ENCODE data around the gene POLR1D.
"Not testable (repeated sequence)": the region's sequence is repeated elsewhere in the genome, so short reads cannot be mapped to it uniquely, and the experiment has no call there.

Gene POLR1D

DNA sequence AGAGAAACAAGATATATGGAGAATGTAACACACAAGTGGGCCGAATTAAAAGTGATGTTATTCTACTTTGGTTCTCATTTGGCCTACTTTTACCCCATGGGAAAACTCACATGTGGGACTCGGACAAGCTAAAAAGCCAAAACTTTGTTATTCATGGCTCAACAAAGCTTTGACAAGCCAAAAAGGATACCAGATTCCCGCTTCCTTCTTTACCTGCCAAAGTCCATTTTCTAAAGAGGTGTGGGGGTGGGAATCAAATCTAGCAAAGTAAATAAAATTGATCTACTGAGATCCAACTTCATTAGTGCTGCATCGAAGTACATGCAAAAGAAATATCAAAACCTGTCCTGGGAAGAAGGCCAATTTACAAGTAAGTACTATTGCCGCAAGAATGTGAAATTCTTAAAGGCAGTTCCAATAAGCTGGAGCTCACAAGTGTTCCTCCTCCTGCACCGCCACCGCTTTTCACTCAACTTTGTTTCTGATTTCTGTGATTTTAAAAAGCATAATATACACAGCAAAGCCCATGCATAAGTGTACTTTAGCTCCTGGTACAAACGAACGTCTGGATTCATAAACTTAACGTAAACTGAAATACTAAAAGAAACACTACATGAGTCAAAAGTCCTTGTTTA is 2.5 kb upstream of the POLR1D start:
- DNase-seq: no peak

DNA sequence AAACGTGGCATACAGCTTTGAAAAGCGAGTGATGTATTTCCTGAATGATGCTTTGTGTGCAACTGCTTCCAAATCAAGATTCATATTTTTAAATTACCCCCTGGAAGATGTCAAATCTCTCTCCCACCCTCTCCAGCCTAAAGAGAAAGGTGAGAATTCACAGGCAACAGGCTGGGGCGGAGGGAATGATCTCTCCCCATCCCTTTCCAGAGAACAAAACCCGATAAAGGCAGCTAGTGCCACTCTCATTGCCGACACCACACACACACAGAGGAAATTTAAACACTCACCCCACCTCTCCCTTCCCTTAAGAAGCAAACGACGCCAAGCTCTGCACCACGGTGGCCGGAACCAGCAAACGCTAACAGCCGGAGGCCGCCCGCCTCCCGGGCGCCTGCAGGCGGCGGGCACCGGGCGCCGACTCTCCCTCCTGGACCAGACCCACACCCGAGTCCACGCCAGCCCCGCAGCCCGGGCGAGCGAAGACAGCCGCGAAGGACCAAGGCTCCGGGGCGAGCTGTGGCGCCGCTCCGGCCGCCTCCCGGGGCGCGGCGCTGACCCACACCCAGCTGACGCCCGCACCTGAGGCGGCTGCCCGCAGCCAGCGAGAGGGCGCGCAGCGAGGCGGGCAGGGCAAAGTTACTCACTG is 1.8 kb upstream of the POLR1D start:
- peak in 4 of 5 experiments; percentile 13 to 67 (median 26) for DNase-seq

DNA sequence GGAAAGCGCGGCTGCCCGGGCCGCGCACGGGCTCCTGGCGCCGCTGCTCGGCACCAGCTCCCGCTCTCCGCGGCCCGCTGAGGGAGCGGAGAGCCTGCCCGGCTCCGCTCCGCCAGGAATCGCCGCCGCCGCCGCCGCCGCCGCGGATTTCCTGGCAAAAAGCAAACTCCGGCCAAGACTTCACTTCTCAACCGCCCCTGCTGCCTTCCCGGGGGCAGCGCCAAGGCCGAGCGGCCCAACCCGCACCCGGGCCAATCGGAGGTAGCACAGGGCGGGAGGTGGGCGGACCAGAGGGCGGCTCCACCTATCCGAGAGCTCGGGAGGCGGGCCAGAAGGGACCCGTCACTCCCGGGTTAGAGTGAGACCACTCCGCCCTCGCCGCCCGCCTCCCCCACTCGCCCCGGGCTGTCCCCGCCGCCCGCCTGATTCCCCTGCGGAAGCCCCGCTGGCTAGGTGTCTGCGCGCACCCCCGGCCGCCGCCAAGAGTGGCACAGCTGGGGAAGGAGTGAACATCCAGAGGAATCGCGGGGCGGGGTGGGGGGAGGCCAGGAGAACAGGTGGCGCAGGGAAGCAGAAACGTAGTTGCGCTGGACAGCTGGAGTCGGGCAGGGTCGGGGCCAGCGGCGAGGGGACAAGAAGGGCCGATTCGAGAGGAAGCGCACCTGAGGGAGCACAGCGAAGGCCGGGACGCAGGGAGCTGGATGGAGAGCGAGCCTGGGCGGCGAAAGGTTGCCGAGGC is 1.1 kb upstream of the POLR1D start, which contains the start of gene LNX2:
Gene LNX2, minus strand, starts transcription at position 153 of the 739 bp plus-strand sequence. CDS start 38,826 bp downstream, outside the sequence.
- DNase-seq: peak; percentile 91 to 97 (median 95)

DNA sequence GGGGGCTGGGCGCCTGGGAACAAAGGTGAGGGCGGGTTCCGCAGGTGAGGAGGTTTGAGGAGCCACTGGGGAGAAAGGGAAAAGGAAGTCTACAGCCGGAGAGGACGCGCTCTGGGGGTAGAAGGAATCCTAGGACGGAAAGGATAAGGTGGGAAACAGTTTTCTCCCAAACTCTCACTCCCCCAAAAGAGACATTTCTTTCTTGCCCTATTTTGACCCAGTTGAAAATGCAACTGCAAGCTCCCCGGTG is 651 bp upstream of the POLR1D start:
- no peak for DNase-seq

DNA sequence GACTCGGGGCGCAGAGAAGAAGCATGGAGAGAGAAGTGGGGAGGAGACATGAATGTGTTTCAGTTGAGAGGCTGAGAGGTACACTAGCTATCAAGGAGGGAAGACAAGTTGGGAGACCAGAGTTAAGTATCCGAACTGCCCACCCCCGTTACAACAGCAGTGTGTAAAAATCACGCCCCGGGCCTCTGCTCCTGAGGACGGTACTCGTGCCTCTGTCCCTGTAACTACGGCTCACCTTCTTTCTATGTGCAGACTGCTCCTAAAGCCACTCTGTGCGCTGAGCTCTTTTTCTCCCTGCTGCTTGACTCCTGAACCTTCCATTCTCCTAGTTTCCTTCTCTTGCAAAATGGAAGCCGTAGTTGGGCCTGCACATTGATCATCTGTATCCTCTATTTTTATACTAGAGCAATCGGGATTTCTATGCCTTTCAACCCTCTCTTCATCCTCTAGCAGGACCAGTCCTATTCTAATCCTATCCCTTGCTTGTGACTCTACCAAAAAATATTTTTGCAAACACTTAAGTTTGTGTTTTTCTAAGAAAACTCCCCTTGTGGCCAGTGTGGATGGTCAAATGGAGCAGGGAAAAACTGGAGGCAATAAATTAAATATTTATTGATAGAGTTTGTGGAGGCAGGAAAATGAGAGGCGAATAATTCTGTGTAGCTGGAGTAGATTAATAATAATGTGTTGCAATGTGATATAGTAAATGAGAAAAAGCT is 569 bp downstream of the POLR1D start:
- DNase-seq: peak in 2 of 5 experiments; percentile 1 to 41

DNA sequence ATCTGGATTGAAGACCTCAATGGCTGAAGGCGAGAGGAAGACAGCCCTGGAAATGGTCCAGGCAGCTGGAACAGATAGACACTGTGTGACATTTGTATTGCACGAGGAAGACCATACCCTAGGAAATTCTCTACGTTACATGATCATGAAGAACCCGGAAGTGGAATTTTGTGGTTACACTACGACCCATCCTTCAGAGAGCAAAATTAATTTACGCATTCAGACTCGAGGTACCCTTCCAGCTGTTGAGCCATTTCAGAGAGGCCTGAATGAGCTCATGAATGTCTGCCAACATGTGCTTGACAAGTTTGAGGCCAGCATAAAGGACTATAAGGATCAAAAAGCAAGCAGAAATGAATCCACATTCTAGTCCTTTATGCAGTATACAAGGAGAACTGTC is 1.2 kb downstream of the POLR1D start:
- DNase-seq: no peak

DNA sequence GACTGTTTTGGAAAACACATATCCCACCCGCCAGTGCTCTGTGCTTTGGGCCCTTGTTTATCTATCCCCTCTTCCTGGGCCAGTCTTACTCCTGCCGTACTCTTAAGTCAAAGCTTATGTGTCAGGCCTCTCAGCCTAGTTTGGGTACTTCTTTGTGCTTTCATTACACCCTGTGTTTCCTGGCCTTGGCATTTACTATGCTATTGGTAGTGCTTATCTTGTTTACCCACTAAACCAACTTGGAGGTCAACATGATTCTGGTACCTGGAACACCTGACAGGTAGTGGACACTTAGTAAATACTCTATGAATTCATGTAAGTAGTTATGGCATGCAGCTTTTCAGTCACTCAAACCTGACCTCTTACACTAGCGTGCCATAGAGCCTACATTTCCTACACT is 2.4 kb downstream of the POLR1D start:
- DNase-seq: no peak

DNA sequence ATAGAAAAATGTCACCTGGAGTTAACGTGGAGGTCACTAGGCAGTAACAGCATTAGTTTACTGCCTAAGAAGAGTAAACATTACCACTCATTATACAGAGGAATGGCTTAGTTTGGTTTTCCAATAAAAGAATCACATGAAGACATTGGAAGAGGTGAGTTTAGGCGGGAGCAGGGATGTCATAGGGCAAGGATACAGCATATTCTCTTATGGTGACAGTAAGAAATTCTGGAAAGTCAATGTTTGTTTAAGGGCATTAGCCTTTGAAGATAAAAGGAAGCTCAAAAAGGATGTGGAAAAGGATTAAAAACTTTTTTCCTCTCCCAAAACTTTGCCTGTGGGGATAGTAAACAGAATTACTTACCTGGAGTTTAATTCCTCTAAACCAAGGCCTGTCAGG is 4.1 kb downstream of the POLR1D start:
- no peak for DNase-seq

DNA sequence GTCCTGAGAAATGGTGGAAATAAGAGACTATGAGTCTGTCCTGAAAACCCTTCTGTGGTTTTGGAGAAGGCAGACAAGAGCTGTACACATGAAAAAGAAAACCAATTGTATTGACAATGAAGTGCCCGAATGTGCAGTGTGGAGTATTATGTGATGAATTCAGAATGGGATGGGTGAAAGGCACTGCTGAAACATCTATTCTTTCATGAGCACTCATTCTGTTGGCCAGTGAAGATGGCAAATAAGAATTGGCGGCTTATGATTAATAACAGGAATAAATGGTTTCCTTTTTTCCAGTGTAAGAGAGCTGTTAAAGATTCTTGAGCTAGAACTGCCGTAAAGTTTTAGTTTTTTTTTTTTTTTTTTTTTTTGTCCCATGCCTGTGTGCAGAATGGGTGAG is 5.7 kb downstream of the POLR1D start:
- DNase-seq: peak in 1 of 5 experiments; percentile 27

DNA sequence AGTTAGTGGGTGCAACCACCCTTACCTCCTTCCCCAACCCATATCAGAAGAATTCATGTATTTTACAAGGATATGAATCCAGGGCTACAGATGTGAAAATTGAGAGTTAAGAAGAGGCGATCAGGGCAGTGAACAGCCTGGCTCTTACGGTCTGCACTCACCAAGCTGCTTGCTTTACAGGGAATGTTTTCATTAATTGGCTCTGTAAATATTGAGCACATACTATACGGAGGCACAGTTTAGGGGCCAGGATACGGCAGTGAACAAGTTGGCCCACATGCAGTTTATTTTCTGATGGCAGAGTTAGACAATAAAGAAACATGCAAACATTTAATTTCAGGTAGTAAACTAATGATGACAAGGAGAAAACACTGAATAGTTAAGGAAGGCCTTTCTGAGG is 6.4 kb downstream of the POLR1D start:
- DNase-seq: no peak

DNA sequence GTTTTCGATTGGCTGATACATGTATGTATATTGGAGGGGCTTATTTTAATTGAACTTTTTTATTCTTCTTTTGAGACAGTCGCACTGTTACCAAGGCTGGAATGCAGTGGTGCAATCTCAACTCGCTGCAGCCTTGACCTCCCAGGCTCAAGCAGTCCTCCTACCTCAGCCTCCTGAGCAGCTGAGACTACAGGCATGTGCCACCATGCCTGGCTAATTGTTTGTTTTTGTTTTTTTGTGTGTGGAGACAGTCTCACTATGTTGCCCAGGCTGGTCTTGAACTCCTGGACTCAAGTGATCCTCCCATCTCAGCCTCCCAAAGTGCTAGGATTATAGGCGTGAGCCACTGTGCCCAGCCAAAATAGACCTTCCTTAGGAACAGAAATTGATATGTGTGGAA is 7.1 kb downstream of the POLR1D start:
- not testable (repeated sequence) for DNase-seq

DNA sequence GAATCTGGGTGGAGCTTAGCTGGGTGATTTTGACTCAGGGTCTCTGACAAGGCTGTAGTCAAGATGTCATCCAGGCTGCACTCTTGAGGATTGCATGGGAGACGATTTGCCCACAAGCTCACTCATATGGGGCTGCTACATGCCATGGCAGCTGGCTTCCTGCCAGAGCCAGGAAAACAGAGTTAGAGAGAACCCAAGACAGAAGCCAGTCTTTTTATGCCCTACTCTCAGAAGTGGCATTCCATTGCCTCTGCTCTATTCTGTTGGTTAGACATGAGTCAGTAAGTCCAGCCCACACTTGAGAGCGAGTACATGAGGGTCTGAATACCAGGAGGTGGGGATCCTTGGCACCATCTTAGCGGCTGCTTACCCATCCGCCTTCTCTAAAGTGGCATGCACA is 9.5 kb downstream of the POLR1D start:
- DNase-seq: no peak

DNA sequence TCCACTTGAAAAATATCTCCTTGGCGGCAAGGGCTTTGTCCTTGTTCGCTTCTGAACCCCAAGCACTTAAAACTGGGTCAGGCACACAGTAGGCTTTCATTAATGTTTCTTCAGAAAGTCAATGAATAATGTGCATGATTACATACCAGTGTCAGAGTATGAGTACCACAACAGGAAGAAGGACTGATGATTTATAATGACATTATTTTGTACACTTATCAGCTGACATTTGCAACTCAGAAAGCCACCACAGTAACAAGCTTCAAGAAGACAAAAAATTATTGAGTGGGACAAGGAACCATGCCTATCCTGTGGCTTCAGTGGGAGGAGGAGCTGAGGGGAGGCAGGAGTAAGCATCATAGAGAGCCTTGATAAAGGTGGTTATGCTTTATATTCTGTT is 10.0 kb downstream of the POLR1D start:
- no peak for DNase-seq

DNA sequence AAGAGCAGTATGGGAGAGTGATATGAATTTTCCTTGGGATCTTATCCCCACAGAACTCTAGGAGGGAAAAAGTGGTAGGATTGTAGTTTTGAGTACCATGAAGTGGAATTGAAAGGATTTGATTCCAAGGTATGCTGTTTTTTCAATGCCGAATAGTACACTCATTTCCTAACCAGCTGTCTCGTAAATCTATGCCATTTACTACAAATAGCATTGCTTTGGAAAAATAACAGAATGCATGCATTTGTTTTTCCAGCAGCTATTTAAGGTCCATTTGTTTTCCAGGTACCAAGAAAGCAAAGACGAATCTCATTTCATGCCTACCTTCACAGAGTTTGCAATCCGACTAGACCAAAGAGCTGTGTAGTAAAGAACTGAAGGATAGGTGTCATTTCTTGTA is 10.5 kb downstream of the POLR1D start:
- no peak for DNase-seq

DNA sequence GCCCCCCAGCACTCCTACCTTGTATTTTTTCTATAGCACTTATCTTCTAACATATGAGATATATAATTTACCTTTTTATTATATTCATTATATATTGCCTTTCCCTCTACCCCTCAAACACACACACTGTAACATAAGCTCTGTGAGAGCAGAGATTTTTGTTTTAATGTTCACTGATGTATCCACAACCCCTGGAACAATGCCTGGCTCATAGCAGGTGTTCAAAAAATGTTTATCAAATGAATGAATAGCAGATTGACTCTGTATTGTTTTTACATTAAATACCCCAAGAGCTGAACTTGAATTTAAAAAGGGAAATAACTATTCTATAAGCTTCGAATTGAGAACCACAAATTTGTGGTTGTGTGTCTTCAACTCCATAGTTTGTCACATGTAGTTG is 11.0 kb downstream of the POLR1D start:
- DNase-seq: no peak

DNA sequence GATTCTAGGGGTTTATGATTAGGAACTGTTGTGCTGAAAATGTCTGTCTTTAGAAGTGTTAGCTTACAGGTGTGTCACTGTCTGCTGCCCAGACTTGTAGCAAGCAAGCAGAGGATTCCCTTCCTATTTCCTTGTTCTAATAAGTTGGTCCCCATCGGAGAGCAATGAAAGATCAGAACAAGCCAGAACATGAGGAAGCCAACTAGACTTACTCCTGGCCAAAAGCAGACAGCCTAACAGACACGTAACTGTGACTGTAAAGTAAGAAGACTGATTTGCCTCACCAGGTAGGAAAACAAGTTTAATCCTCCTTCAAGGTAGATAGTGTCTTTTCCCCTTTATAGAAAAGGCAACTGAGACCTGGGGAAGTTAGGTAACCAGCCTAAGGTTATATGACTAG is 12.5 kb downstream of the POLR1D start:
- DNase-seq: no peak

DNA sequence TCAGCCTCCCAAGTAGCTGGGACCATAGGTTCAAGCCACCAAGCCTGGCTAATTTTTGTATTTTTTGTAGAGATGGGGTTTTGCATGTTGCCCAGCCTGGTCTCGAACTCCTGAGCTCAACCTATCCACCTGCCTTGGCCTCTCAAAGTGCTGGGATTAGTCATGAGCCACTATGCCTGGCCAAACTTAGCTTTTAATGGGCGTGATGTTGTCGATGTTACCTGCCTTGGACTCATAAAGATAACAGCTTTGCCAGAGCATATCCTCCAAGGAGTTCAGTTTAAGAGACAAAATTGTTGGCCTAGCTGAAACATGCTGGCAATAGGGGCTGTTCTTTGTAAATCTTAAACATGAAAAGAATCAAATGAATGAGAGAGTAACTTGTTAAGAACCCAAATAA is 13.1 kb downstream of the POLR1D start:
- DNase-seq: no peak

DNA sequence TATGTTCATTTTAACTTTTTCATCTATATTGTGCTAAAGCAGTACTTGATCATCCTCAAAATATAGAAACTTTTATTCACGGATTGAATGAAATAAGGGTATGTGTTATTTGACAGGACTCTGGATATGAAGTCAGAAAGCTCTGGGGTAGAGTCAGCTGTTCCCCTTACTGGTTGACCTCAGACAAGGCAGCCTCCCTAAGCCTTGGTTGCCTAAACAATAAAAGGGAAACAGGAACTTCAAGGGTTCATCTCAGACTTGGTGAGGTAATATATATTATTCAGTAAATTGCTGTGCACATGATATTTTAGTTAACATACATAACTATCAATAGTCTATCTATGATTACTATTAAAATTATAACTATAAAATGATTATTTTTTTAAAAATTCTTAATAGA is 13.6 kb downstream of the POLR1D start:
- DNase-seq: no peak

DNA sequence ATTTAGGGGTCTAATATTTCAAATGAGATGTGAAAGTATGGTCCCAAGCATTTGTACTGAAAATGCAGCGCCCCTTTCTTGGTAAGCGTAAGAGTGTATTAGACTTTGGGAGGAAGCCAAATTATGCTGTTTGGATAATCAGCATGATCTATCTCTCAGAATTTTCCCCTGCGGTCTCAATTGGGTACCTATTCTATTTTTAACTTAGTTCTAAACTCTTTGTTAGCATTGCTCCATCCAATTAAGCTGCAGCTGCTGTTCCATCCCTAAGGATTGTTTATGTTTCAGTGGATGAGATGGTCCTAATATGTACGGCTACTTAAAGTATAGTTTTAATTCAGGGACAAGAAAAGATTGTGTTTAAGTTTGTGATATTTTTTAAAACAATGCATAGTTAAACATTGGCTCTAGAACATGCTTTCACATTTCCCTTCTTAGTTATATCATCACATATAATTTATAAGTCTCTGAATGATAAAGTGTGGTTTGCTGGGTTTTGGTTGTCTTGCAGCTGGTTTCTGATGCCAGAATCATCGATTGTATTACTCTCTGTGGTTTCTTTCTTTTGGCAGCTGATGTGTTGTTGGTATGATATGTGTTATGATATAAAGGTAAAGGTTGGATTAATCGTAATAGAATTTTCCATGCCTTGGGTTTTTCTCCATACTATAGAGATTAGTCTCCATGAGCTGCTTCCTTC is 15.0 kb downstream of the POLR1D start:
- DNase-seq: peak in 1 of 5 experiments; percentile 64

DNA sequence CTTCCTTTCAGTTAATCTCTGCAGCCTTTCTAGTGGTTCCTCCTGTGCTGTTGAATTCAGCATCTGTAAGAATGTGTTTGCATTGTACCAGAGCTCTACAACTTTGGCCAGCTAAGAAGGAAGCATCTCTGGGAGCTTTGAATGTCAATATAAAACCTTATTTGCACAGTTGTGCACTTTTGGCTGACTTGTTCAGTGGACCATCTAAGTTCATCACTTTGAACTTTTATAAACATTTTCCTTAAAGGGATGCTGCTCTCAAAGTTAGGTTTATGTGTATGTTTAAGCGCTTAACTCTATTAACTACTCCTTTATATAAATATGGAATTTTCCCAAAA is 15.6 kb downstream of the POLR1D start:
- no peak for DNase-seq

DNA sequence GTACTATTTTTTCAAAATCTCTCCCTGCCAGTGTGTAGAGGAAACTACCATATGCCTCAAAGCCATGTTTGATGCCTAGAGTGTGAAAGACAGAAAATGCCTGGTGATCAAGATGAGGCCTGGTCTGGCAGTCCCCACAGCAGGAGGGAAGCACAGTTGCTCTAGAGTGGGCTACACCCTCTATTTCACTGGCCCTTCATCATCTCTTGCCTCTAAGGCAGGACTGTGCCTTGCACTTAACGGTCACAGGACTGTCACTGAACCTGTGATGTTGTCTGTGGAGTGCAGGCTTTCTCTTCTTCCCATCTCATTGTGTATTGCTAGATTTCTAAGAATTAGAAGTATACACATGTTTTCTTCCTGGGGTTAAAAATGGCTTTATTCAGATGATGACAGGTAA is 16.3 kb downstream of the POLR1D start:
- DNase-seq: no peak

DNA sequence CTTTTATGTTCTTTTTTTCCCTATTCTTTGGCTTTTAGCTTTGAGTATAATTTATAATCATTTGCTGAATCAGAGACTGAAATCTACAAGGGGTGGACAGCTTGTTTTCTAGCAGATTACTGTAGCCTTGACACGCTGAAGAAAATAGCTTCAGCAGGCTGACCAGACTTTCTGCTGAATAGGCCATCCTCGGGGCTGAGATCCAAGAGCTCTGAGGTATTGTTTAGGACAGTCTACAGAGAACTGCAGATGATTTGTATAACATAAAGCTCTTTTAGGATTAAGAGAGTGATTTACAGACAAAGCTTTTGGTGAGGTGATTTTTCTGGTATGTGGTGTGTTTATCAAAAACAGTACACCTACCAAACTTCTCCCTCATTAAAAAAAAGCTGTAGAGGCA is 16.8 kb downstream of the POLR1D start:
- no peak for DNase-seq

DNA sequence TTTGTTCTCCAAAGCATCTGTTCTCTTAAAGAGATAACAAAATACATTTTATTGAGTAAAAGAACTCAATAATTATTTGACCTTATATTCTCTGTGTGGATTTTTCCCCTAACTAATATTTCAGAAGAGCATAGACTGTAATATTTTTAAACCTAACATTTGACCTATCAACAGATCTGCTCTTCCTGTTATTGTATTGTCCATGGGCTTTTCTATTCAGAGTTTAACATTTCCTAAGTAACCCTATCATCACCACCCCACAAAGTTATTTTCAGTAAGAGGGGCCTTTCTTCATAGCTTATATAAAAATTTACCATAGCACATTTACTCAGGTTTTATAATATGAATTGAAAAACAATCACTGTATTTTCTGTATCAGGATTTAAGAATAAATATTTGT is 17.5 kb downstream of the POLR1D start:
- no peak for DNase-seq

Measured in T-helper 2 cell (primary cell).